Measurements from ENCODE around the gene ALDH1B1.

The ALDH1B1 gene

GRCh38 chr9:38359689-38360385 lies 32.7 kb upstream of the ALDH1B1 start:
- no peak for TF ChIP-seq CTCF (conservative IDR thresholded peaks at IDR 0.05; ENCODE audit: low read depth, low read length)
- Histone ChIP-seq H3K27ac (no peak overlapping the region), H3K27me3 (ENCODE audit: insufficient read depth, low read depth) (no peaks in the 10 kb centered on the region), H4K20me1 (ENCODE audit: insufficient read depth) (no peaks in the 10 kb centered on the region), H3K9ac (no peak overlapping the region), H3K4me2 (no peak overlapping the region), H3K36me3 (ENCODE audit: insufficient read depth) (no peaks in the 10 kb centered on the region), H3K4me1 (ENCODE audit: low read depth, poor library complexity, severe bottlenecking) (no peaks in the 10 kb centered on the region), H3K4me3 (IDR thresholded peaks at IDR 0.05; ENCODE audit: insufficient read depth, low read depth, low read length) (no peak overlapping the region), H3K79me2 (ENCODE audit: insufficient read depth, low read depth) (no peaks in the 10 kb centered on the region), H2AFZ (ENCODE audit: low read depth) (no peak overlapping the region)

GRCh38 chr9:38360839-38361472 lies 31.5 kb upstream of the ALDH1B1 start:
- TF ChIP-seq CTCF (conservative IDR thresholded peaks at IDR 0.05; ENCODE audit: low read depth, low read length) = no peak
- no peak overlapping the region for H3K4me2 ChIP-seq
- H3K36me3 ChIP-seq (ENCODE audit: insufficient read depth) = no peaks in the 10 kb centered on the region
- no peak overlapping the region for H3K27ac ChIP-seq
- H4K20me1 ChIP-seq (ENCODE audit: insufficient read depth) = no peaks in the 10 kb centered on the region
- H3K79me2 ChIP-seq (ENCODE audit: insufficient read depth, low read depth) = no peaks in the 10 kb centered on the region
- no peaks in the 10 kb centered on the region for H3K4me1 ChIP-seq (ENCODE audit: low read depth, poor library complexity, severe bottlenecking)
- H3K4me3 ChIP-seq (IDR thresholded peaks at IDR 0.05; ENCODE audit: insufficient read depth, low read depth, low read length) = no peak overlapping the region
- no peak overlapping the region for H2AFZ ChIP-seq (ENCODE audit: low read depth)
- H3K9ac ChIP-seq = no peak overlapping the region
- no peaks in the 10 kb centered on the region for H3K27me3 ChIP-seq (ENCODE audit: insufficient read depth, low read depth)

- no peaks in the 10 kb centered on the region for H4K20me1 ChIP-seq (ENCODE audit: insufficient read depth)
- H3K4me1 ChIP-seq (ENCODE audit: low read depth, poor library complexity, severe bottlenecking) = no peaks in the 10 kb centered on the region
- no peak overlapping the region for H3K4me2 ChIP-seq
- TF ChIP-seq CTCF (conservative IDR thresholded peaks at IDR 0.05; ENCODE audit: low read depth, low read length) = no peak
- no peak overlapping the region for H3K4me3 ChIP-seq (IDR thresholded peaks at IDR 0.05; ENCODE audit: insufficient read depth, low read depth, low read length)
- H3K27me3 ChIP-seq (ENCODE audit: insufficient read depth, low read depth) = no peaks in the 10 kb centered on the region
- H3K79me2 ChIP-seq (ENCODE audit: insufficient read depth, low read depth) = no peaks in the 10 kb centered on the region
- H3K36me3 ChIP-seq (ENCODE audit: insufficient read depth) = no peaks in the 10 kb centered on the region
- no peak overlapping the region for H3K9ac ChIP-seq
- no peak overlapping the region for H2AFZ ChIP-seq (ENCODE audit: low read depth)
- no peak overlapping the region for H3K27ac ChIP-seq
Observed at GRCh38 chr9:38361473-38361850, 31.0 kb upstream of the ALDH1B1 start.

GRCh38 chr9:38362852-38363588 lies 29.5 kb upstream of the ALDH1B1 start:
- peak; percentile 60; the same call in 1 of the 2 replicates for TF ChIP-seq CTCF (conservative IDR thresholded peaks at IDR 0.05; ENCODE audit: low read depth, low read length)
- H3K27ac ChIP-seq = no peak overlapping the region
- H3K27me3 ChIP-seq (ENCODE audit: insufficient read depth, low read depth) = no peaks in the 10 kb centered on the region
- no peak overlapping the region for H3K9ac ChIP-seq
- no peak overlapping the region for H3K4me3 ChIP-seq (IDR thresholded peaks at IDR 0.05; ENCODE audit: insufficient read depth, low read depth, low read length)
- no peaks in the 10 kb centered on the region for H3K79me2 ChIP-seq (ENCODE audit: insufficient read depth, low read depth)
- H4K20me1 ChIP-seq (ENCODE audit: insufficient read depth) = no peaks in the 10 kb centered on the region
- H3K4me2 ChIP-seq = no peak overlapping the region
- no peak overlapping the region for H2AFZ ChIP-seq (ENCODE audit: low read depth)
- H3K4me1 ChIP-seq (ENCODE audit: low read depth, poor library complexity, severe bottlenecking) = no peaks in the 10 kb centered on the region
- no peaks in the 10 kb centered on the region for H3K36me3 ChIP-seq (ENCODE audit: insufficient read depth)

All from KMS-11 (cell line).